Measurements from ENCODE around the gene KIF5C. TPM values are rescaled to one million over a fixed set of nuclear protein-coding genes. Genes with fewer than 3 reads are reported as not detected.
"Not testable (repeated sequence)": the region's sequence is repeated elsewhere in the genome, so short reads cannot be mapped to it uniquely, and the experiment has no call there.

The KIF5C gene
- total RNA-seq, 1 donor: under 0.01 TPM

DNA sequence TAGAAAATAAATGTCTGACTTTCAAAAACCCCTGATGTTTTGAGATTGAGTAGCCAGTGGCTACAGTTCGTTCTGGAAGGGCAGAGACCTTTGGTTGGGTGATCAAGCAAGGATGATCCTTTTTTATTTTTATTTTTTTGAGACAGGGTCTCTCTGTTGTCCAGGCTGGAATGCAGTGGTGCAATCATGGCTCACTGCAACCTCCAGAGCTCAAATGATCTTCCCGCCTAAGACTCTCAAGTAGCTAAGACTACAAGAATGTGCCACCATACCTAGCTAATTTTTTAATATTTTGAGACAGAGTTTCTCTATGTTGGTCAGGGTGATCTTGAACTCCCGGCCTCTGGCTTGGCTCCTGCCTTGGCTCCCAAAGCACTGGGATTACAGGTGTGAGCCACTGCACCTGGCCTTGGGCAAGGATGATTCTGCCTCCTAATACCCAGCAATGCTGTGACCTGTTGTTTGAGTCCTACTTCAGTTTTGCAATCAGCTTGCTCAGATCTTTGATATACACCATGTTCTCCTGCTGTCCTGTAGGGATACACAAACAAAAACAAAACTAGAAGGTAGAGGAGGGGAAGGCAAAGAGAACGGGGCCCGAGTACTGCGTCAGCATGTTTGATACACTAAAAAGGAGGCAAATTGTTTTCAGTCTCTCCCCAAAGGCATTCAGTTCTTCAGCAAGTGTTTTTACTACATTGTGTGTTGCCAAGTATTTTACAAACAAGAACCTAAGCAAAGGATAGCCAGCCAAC, 104.3 kb downstream of the KIF5C start:
- no peak for TF ChIP-seq CTCF (IDR thresholded peaks at IDR 0.05; ENCODE audit: insufficient read depth, low read depth, low read length)
- no peak for DNase-seq (ENCODE audit: low read depth)
- no peak overlapping the region for H3K4me3 ChIP-seq (ENCODE audit: low read depth, low read length)

DNA sequence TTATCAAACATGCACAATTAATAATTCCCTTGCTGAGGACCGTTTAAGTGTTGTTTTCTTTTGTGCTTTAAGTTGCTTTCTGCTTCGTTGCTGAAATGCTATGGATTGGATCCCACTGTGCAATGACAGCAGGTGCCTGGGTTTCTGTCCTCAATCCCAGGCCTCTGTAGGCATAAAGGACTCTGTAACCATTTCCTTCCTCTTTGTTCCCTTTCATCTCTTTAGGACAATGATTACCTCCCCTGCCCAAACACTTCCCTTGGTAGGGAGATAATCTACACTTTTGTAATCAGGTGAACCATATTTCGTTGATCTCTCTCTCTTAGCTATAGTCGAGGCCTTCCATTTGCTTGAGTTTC, 104.9 kb downstream of the KIF5C start:
- DNase-seq (ENCODE audit: low read depth): no peak
- no peak for TF ChIP-seq CTCF (IDR thresholded peaks at IDR 0.05; ENCODE audit: insufficient read depth, low read depth, low read length)
- no peak overlapping the region for H3K4me3 ChIP-seq (ENCODE audit: low read depth, low read length)

DNA sequence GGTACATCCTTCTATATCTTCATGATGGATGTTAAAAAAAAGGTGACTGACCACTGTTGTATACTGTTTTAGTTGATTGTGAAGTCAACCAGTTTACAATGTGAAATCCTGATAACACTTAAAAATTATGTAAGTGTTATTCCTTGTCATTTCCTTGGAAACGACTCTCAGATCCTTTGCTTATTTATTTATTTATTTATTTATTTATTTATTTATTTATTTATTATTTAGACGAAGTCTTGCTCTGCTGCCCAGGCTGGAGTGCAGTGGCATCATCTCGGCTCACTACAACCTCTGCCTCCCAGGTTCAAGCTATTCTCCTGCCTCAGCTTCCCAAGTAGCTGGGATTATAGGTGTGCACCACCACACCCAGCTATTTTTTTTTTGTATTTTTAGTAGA, 105.5 kb downstream of the KIF5C start:
- H3K4me3 ChIP-seq (ENCODE audit: low read depth, low read length); DNase-seq (ENCODE audit: low read depth): not testable (repeated sequence)

- TF ChIP-seq CTCF (IDR thresholded peaks at IDR 0.05; ENCODE audit: insufficient read depth, low read depth, low read length): no peak
- H3K4me3 ChIP-seq (ENCODE audit: low read depth, low read length): no peak overlapping the region
- no peak for DNase-seq (ENCODE audit: low read depth)
Observed at GRCh38 chr2:148981324-148981723, 106.3 kb downstream of the KIF5C start.

GRCh38 chr2:148981781-148982180, 106.8 kb downstream of the KIF5C start:
- DNase-seq (ENCODE audit: low read depth): no peak
- no peak overlapping the region for H3K4me3 ChIP-seq (ENCODE audit: low read depth, low read length)
- TF ChIP-seq CTCF (IDR thresholded peaks at IDR 0.05; ENCODE audit: insufficient read depth, low read depth, low read length): no peak

- no peak for DNase-seq (ENCODE audit: low read depth)
- TF ChIP-seq CTCF (IDR thresholded peaks at IDR 0.05; ENCODE audit: insufficient read depth, low read depth, low read length): no peak
- H3K4me3 ChIP-seq (ENCODE audit: low read depth, low read length): no peak overlapping the region
Observed at GRCh38 chr2:148982282-148982681, 107.3 kb downstream of the KIF5C start.

DNA sequence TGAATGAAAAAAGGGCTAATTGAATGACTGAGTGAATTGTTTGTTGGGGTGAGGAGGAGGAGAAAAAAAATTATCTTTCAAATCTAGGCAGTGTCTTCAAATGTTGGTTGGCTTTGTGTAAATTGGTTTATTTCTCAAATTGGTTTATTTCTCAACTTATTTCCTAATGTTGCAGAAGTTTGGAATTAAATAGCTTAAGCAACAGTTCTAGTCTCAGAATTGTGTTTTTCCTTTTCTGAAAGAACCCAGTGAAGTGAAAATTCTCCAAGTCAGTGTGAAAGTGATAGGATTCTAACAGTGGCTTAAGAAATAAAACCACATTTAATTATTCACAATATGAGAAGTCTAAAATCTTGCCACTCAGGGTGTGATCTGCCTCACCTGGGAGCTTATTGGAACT, 108.9 kb downstream of the KIF5C start:
- DNase-seq (ENCODE audit: low read depth): no peak
- H3K4me3 ChIP-seq (ENCODE audit: low read depth, low read length): no peak overlapping the region
- no peak for TF ChIP-seq CTCF (IDR thresholded peaks at IDR 0.05; ENCODE audit: insufficient read depth, low read depth, low read length)
